SK-N-SH (cell line): Measurements from ENCODE around the gene MED26. TPM values are rescaled to one million over a fixed set of nuclear protein-coding genes. Genes with fewer than 3 reads are reported as not detected.

Experiments
- CTCF ChIA-PET: fragments of 300-600, 350-600 bp; formaldehyde crosslinking; extraction: SDS; loops from one replicate; lab custom pipeline; 2021; lab: Yijun Ruan, JAX
- POLR2A ChIA-PET: fragments of 350-600 bp; sonication (Branson Sonifier 250); formaldehyde crosslinking; extraction: SDS; loops from one replicate; lab custom pipeline; 2020; ENCODE audit warnings: antibody characterized with exemption, inconsistent platforms; lab: Yijun Ruan, JAX
- DNase-seq: peaks from one replicate; pipeline ENCODE4 v3.0.0; 2012
- H2AFZ ChIP-seq: fragments of 200-600 bp; sonication (generic); 2 replicates; pipeline ENCODE4 v1.8.1; 2016; ENCODE audit warnings: antibody characterized with exemption, mild to moderate bottlenecking, low read depth
- H3F3A ChIP-seq: fragments of 200-600 bp; sonication (generic); replicated peaks from 2 replicates; pipeline ENCODE3; 2016; ENCODE audit warnings: antibody characterized with exemption, mild to moderate bottlenecking; ENCODE audit not compliant: insufficient read depth
- H3K27ac ChIP-seq, 2 experiments: fragments of 200-500 bp in 1 of 2; fragments of 200-600 bp in 1 of 2; sonication (Bioruptor generic) in 1 of 2; sonication (generic), shearing (Covaris generic) in 1 of 2; 2 replicates each; pipeline versions ENCODE4 v1.5.1 to v1.6.1; 2014 to 2016; ENCODE audit warnings: low read depth in 2 of 2, inconsistent platforms in 1 of 2, low read length in 1 of 2, mild to moderate bottlenecking in 1 of 2, mixed read lengths in 1 of 2
- H3K27me3 ChIP-seq: fragments of 200-600 bp; sonication (generic), shearing (Covaris generic); 2 replicates; pipeline ENCODE4 v1.6.1; 2016; ENCODE audit warnings: mixed run types; ENCODE audit not compliant: insufficient read depth
- H3K36me3 ChIP-seq, 2 experiments: fragments of 200-500 bp in 1 of 2; fragments of 200-600 bp in 1 of 2; sonication (Bioruptor generic) in 1 of 2; sonication (generic) in 1 of 2; replicated peaks in 1 of 2; 2 replicates each; pipeline versions ENCODE3 to v1.5.1; 2014 to 2016; ENCODE audit warnings: low read length in 1 of 2, mild to moderate bottlenecking in 1 of 2; ENCODE audit not compliant: insufficient read depth in 2 of 2, control insufficient read depth in 1 of 2
- H3K4me1 ChIP-seq, 2 experiments: fragments of 200-500 bp in 1 of 2; fragments of 200-600 bp in 1 of 2; sonication (Bioruptor generic) in 1 of 2; sonication (generic), shearing (Covaris generic) in 1 of 2; 2 replicates each; pipeline versions ENCODE4 v1.5.1 to v1.6.1; 2014 to 2016; ENCODE audit warnings: low read depth in 1 of 2, low read length in 1 of 2, mixed run types in 1 of 2; ENCODE audit not compliant: insufficient read depth in 2 of 2, control insufficient read depth in 1 of 2
- H3K4me2 ChIP-seq: fragments of 200-600 bp; sonication (generic), shearing (Covaris generic); 2 replicates; pipeline ENCODE4 v1.6.1; 2017; ENCODE audit warnings: mixed run types
- H3K4me3 ChIP-seq, 2 experiments: fragments of 200-500 bp in 1 of 2; fragments of 200-600 bp in 1 of 2; sonication (Bioruptor generic) in 1 of 2; sonication (generic), shearing (Covaris generic) in 1 of 2; 2 replicates each; pipeline versions ENCODE4 v1.5.1 to v1.8.1; 2014 to 2016; ENCODE audit warnings: low read depth in 2 of 2, inconsistent platforms in 1 of 2, low read length in 1 of 2, mild to moderate bottlenecking in 1 of 2, mixed read lengths in 1 of 2, moderate library complexity in 1 of 2
- H3K79me2 ChIP-seq: fragments of 200-600 bp; sonication (generic); 2 replicates; pipeline ENCODE4 v1.8.1; 2017; ENCODE audit warnings: mild to moderate bottlenecking; ENCODE audit not compliant: insufficient read depth
- H3K9ac ChIP-seq: fragments of 200-600 bp; sonication (generic); 2 replicates; pipeline ENCODE4 v1.6.1; 2017; ENCODE audit warnings: mixed run types
- H3K9me2 ChIP-seq: fragments of 200-600 bp; sonication (generic); 2 replicates; pipeline ENCODE4 v1.6.1; 2017; ENCODE audit warnings: mixed run types
- H3K9me3 ChIP-seq: fragments of 200-600 bp; sonication (generic); 2 replicates; pipeline ENCODE4 v1.6.1; 2017; ENCODE audit warnings: mixed run types, mild to moderate bottlenecking, moderate library complexity
- H4K20me1 ChIP-seq: fragments of 200-600 bp; sonication (generic); 2 replicates; pipeline ENCODE4 v1.6.1; 2017; ENCODE audit warnings: mild to moderate bottlenecking, mixed run types; ENCODE audit not compliant: insufficient read depth
- FOXM1 ChIP-seq: IDR thresholded peaks from 2 replicates; pipeline ENCODE4 v1.4.0; 2012; ENCODE audit warnings: low read depth, mild to moderate bottlenecking
- GATA2 ChIP-seq: sonication (generic); formaldehyde crosslinking; IDR thresholded peaks from 2 replicates; pipeline ENCODE4 v1.5.0; 2020; ENCODE audit warnings: mild to moderate bottlenecking, missing genetic modification reagents
- JUND ChIP-seq: IDR thresholded peaks from 2 replicates; pipeline ENCODE4 v1.4.0; 2012
- MXI1 ChIP-seq: IDR thresholded peaks from 2 replicates; pipeline ENCODE4 v1.6.1; 2012; ENCODE audit warnings: mild to moderate bottlenecking, low read depth, low read length, improper control_type of control experiment
- NFIC ChIP-seq: IDR thresholded peaks from 2 replicates; pipeline ENCODE4 v1.4.0; 2012; ENCODE audit warnings: borderline replicate concordance
- RAD21 ChIP-seq: IDR thresholded peaks from 2 replicates; pipeline ENCODE4 v1.6.1; 2012; ENCODE audit warnings: mild to moderate bottlenecking, low read length
- RXRA ChIP-seq: IDR thresholded peaks from 2 replicates; pipeline ENCODE4 v1.4.0; 2012; ENCODE audit warnings: low read depth, mild to moderate bottlenecking, borderline replicate concordance
- TAF1 ChIP-seq: IDR thresholded peaks from 2 replicates; pipeline ENCODE4 v1.6.1; 2012; ENCODE audit warnings: low read depth, mild to moderate bottlenecking, low read length, moderate library complexity, borderline replicate concordance
- TEAD4 ChIP-seq: IDR thresholded peaks from 2 replicates; pipeline ENCODE4 v1.4.0; 2012; ENCODE audit warnings: mild to moderate bottlenecking, borderline replicate concordance; ENCODE audit not compliant: insufficient read depth
- YY1 ChIP-seq: IDR thresholded peaks from 2 replicates; pipeline ENCODE4 v1.4.0; 2012; ENCODE audit warnings: low read depth, mild to moderate bottlenecking
- WGBS: methylation state at CpG from one replicate; pipeline ENCODE4 v1.1.6; 2017; ENCODE audit warnings: low lambda C conversion rate; 5-methylcytosine and 5-hydroxymethylcytosine counted together
- polyA plus RNA-seq, 3 experiments: library from polyadenylated mRNA; depleted of rRNA; stranded (reverse); fragments of >200 nt; gene quantifications; 2 replicates each; pipeline ENCODE4 v1.2.3, GENCODE V29; 2012
- TF ChIP-seq, protein P1 (sequence below): IDR thresholded peaks from 2 replicates; pipeline ENCODE4 v1.4.0; 2012; ENCODE audit warnings: low read depth, borderline replicate concordance
- TF ChIP-seq, protein P2 (sequence below): IDR thresholded peaks from 2 replicates; pipeline ENCODE4 v1.4.0; 2012; ENCODE audit warnings: low read depth, borderline replicate concordance

MED26 gene
- polyA plus RNA-seq, 1 of the 3 experiments (the other 2 are of a cell fraction) = 3.5 TPM

DNA sequence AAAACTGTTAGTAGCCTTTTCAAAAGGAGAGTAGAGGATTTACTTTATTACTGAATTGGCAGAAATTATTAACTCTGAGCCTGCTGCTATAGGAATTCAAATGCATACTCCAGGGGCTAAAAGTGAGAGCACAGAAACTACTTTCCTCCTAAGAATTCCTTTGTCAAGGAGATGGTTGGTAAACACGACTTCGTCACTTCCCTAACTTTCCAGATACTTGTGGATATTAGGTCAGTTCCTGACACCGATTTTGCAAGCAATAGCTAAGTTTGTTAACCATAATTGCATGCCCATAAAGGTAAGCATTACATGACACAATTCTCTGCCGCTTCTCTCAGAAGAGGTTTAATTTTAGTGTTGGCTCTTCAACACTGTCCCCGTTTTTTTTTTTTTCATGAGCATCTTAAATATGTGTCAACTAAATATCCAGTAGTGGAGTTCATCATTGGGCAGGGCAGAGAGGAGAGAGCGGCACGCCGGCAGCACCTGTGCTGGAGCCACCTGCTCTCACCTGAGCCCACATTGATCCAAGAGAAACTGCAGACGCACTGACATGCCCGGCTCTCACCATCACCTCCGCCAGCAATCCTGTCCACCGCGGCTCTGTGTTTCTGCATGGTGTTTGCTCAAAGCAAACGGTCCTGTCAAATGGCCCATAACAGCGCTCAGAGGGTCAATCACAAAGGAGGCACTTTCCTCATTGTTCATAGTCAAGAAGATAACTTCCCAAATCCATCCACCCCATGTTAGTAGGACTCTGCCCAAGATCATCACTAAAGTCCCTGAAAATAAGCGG is 2.6 kb downstream of the MED26 start:
- POLR2A ChIA-PET = interaction anchor here (0.6 kb wide), 1 partner anchor 403 kb away, joined by 3 read pairs; no protein-coding TSS in a partner anchor
- WGBS = 90% methylated on average over 16 of the region's 16 CpGs
- Histone ChIP-seq H3K4me3 (no peak overlapping the region), H3F3A (peaks cover 14% of the 10 kb centered on the region), H3K4me2 (no peak overlapping the region), H4K20me1 (peaks cover 71% of the 10 kb centered on the region), H3K9me3 (no peaks in the 10 kb centered on the region), H3K9ac (no peak overlapping the region), H2AFZ (no peak overlapping the region)
- DNase-seq = no peak
- TF ChIP-seq JUND (no peak), TAF1 (no peak), MXI1 (no peak), RXRA (no peak), TEAD4 (no peak), FOXM1 (no peak), NFIC (no peak), YY1 (no peak)
- TF ChIP-seq, protein P1, sequence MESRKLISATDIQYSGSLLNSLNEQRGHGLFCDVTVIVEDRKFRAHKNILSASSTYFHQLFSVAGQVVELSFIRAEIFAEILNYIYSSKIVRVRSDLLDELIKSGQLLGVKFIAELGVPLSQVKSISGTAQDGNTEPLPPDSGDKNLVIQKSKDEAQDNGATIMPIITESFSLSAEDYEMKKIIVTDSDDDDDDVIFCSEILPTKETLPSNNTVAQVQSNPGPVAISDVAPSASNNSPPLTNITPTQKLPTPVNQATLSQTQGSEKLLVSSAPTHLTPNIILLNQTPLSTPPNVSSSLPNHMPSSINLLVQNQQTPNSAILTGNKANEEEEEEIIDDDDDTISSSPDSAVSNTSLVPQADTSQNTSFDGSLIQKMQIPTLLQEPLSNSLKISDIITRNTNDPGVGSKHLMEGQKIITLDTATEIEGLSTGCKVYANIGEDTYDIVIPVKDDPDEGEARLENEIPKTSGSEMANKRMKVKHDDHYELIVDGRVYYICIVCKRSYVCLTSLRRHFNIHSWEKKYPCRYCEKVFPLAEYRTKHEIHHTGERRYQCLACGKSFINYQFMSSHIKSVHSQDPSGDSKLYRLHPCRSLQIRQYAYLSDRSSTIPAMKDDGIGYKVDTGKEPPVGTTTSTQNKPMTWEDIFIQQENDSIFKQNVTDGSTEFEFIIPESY = no peak
- TF ChIP-seq, protein P2, sequence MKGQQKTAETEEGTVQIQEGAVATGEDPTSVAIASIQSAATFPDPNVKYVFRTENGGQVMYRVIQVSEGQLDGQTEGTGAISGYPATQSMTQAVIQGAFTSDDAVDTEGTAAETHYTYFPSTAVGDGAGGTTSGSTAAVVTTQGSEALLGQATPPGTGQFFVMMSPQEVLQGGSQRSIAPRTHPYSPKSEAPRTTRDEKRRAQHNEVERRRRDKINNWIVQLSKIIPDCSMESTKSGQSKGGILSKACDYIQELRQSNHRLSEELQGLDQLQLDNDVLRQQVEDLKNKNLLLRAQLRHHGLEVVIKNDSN = no peak
- TF ChIP-seq, all 33 proteins: peak for 0
- peaks cover 6 to 23% of the 10 kb centered on the region in 2 experiments; a peak in 2 of 4 replicates for H3K4me1 ChIP-seq
- H3K36me3 ChIP-seq = peaks cover 8 to 34% of the 10 kb centered on the region in 2 experiments
- H3K9me2 ChIP-seq = no peaks in the 10 kb centered on the region
- CTCF ChIA-PET = interaction anchor here (1.5 kb wide), 1 partner anchor 183 kb away, joined by 3 read pairs; no protein-coding TSS in a partner anchor
- no peaks in the 10 kb centered on the region for H3K27me3 ChIP-seq
- H3K79me2 ChIP-seq = peaks cover 75% of the 10 kb centered on the region
- no peak overlapping the region for H3K27ac ChIP-seq

DNA sequence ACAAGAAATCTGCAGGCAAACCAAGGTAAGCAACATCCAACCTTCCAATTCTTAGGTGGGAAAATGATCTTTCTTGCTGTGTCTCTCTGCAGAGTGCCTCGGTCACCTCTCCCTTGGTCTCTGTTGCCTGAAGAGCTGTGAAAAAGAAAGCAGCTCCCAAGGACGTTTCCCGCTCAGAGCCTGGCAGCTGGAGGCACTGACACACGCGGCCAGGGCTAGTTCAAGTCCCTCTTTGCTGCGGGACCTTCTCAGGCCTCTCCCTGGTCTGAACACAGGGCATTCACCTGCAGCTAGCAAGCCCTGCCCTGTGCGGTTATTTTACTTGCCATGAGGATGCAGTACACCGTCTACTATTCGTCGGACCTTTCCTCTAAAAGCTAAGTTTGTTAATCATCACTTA is 3.8 kb downstream of the MED26 start:
- no peak for DNase-seq
- no peak overlapping the region for H3K4me2 ChIP-seq
- no peaks in the 10 kb centered on the region for H3K27me3 ChIP-seq
- peaks cover 4% of the 10 kb centered on the region for H3F3A ChIP-seq
- WGBS = 95% methylated on average over 10 of the region's 10 CpGs
- ChIA-PET POLR2A (no interaction called here), CTCF (no interaction called here)
- H2AFZ ChIP-seq = no peak overlapping the region
- H3K9me3 ChIP-seq = no peaks in the 10 kb centered on the region
- peaks cover 0 to 34% of the 10 kb centered on the region in 2 experiments for H3K36me3 ChIP-seq
- TF ChIP-seq TEAD4 (no peak), MXI1 (no peak), RAD21 (no peak), RXRA (no peak), GATA2 (CRISPR knock-in tag) (no peak)
- TF ChIP-seq, protein P1 = no peak
- no peak overlapping the region for H3K4me3 ChIP-seq
- peaks cover 6 to 24% of the 10 kb centered on the region in 2 experiments; a peak in 2 of 4 replicates for H3K4me1 ChIP-seq
- H3K9ac ChIP-seq = no peak overlapping the region
- H4K20me1 ChIP-seq = peaks cover 82% of the 10 kb centered on the region
- H3K27ac ChIP-seq = no peak overlapping the region
- H3K79me2 ChIP-seq = peaks cover 86% of the 10 kb centered on the region
- no peaks in the 10 kb centered on the region for H3K9me2 ChIP-seq
